ENCODE results near the gene NEDD9. TPM values are rescaled to one million over a fixed set of nuclear protein-coding genes. Genes with fewer than 3 reads are reported as not detected.

The NEDD9 gene
- polyA plus RNA-seq, 4 donors, result 13.6 to 17.6 (median 15.0) TPM

DNA sequence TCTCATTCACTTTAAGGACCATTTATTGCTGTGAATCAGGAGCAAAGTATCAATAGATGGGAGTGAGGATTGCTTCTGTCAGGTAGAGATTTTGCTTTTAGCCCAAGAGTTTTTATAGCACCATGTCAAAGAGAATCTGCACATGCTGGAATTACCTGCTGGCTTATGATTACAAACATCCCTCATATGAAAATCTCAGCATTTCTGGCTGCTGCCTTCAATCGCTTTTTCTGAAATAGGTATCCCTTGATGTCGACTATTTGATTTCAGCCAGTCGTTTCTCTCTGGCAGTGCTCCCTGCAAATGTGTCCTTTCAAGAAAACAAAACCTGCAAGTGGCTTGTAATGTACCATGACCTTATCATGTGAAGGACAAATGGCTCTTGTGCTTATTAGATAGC lies 34.5 kb upstream of the NEDD9 start:
- H3K9me3 ChIP-seq (ENCODE audit: control insufficient read depth in 2 of 2, insufficient read depth in 1 of 2, low read depth in 1 of 2, low read length in 1 of 2), result no peaks in the 10 kb centered on the region
- DNase-seq (peak in 1 of 2 donors; percentile 39), FAIRE-seq (no peak)
- no peak overlapping the region for H3K27ac ChIP-seq (ENCODE audit: low read depth in 1 of 3, low read length in 2 of 3)
- no peaks in the 10 kb centered on the region for H3K27me3 ChIP-seq (ENCODE audit: control insufficient read depth in 3 of 3, insufficient read depth in 3 of 3, low read length in 3 of 3)
- H3K36me3 ChIP-seq (ENCODE audit: control insufficient read depth in 3 of 3, insufficient read depth in 2 of 3, low read depth in 1 of 3, low read length in 3 of 3), result peaks cover 0 to 2% (median 0%) of the 10 kb centered on the region in 3 donors
- H3K4me3 ChIP-seq (ENCODE audit: low read depth in 1 of 3, low read length in 3 of 3), result no peak overlapping the region
- WGBS, 3 donors, result 39 to 71% (median 45%) methylated on average over 3 of the region's 3 CpGs
- peaks cover 18 to 44% (median 19%) of the 10 kb centered on the region in 3 donors for H3K4me1 ChIP-seq (ENCODE audit: control insufficient read depth in 3 of 3, insufficient read depth in 2 of 3, low read depth in 1 of 3, low read length in 2 of 3)

DNA sequence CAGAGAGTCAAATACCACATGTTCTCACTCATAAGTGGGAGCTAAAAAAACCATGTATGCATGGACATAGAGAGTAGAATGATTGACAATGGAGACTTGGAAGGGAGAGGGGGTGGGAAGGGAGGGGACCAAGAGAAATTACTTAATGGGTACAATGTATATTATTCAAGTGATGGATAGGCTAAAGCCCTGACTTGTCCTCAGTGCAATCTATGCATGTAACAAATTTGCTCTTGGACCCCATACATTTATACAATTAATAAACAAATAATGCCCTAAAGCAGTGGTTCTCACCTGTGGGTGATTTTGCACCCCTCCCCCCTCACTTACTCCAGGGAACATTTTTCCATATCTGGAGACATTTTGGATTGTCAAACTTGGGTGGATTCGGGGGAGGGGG lies 33.5 kb upstream of the NEDD9 start:
- Histone ChIP-seq H3K27me3 (ENCODE audit: control insufficient read depth in 3 of 3, insufficient read depth in 3 of 3, low read length in 3 of 3) (no peaks in the 10 kb centered on the region), H3K9me3 (ENCODE audit: control insufficient read depth in 2 of 2, insufficient read depth in 1 of 2, low read depth in 1 of 2, low read length in 1 of 2) (no peaks in the 10 kb centered on the region), H3K36me3 (ENCODE audit: control insufficient read depth in 3 of 3, insufficient read depth in 2 of 3, low read depth in 1 of 3, low read length in 3 of 3) (no peaks in the 10 kb centered on the region), H3K4me1 (ENCODE audit: control insufficient read depth in 3 of 3, insufficient read depth in 2 of 3, low read depth in 1 of 3, low read length in 2 of 3) (peaks cover 11 to 35% (median 13%) of the 10 kb centered on the region in 3 donors), H3K4me3 (ENCODE audit: low read depth in 1 of 3, low read length in 3 of 3) (no peak overlapping the region), H3K27ac (ENCODE audit: low read depth in 1 of 3, low read length in 2 of 3) (no peak overlapping the region)
- 92 to 94% (median 93%) methylated on average over 1 of the region's 1 CpG for WGBS, 3 donors
- DNase-seq, result no peak
- no peak for FAIRE-seq

DNA sequence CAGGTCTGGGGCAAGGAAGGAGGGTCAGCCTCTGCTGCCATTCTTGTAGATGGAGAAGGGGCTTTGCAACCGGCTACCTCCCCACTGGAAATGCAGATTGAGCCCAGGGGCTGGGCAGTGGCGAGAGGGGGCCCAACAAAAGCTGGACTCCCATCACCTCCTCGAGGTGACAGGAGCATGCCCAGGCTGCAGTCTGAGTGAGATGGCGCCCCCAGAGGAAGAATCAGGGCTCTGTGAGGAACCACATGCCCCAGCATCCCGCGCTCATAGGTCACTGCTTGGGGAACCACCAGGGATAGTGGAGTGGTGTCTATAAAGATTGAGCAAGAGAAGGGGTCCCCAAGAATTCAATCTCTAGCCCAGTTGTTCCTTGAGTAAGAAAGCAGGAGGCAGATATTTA lies 31.6 kb upstream of the NEDD9 start:
- Histone ChIP-seq H3K4me1 (ENCODE audit: control insufficient read depth in 3 of 3, insufficient read depth in 2 of 3, low read depth in 1 of 3, low read length in 2 of 3) (peaks cover 8 to 24% (median 9%) of the 10 kb centered on the region in 3 donors), H3K9me3 (ENCODE audit: control insufficient read depth in 2 of 2, insufficient read depth in 1 of 2, low read depth in 1 of 2, low read length in 1 of 2) (no peaks in the 10 kb centered on the region), H3K36me3 (ENCODE audit: control insufficient read depth in 3 of 3, insufficient read depth in 2 of 3, low read depth in 1 of 3, low read length in 3 of 3) (no peaks in the 10 kb centered on the region), H3K27me3 (ENCODE audit: control insufficient read depth in 3 of 3, insufficient read depth in 3 of 3, low read length in 3 of 3) (no peaks in the 10 kb centered on the region), H3K27ac (ENCODE audit: low read depth in 1 of 3, low read length in 2 of 3) (no peak overlapping the region), H3K4me3 (ENCODE audit: low read depth in 1 of 3, low read length in 3 of 3) (no peak overlapping the region)
- FAIRE-seq (no peak), DNase-seq (no peak)
- WGBS, 3 donors, result 90 to 96% (median 92%) methylated on average over 6 of the region's 6 CpGs

DNA sequence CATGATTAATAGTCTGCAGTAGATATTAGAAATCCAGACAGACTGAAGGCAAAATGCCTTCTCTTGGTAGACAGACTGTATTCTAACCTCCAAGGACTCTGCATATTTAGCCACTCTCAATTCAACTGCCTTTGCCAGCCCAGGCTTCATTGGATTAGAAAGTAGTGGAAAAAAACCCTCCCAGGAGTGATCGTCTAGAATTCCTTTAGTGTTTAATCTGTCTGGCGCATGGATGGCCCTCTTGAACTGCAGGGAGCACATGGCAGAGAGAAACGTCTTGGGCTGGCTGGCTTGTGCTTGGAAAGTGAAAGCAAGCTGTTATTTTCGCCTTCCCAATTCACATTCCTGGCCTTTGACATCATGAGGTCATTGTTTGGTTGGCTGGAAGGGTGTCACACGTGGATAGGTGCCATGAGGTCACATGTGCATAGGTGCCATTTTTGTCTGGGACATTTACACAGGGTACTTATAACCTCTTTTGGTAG lies 30.9 kb upstream of the NEDD9 start:
- Histone ChIP-seq H3K4me1 (ENCODE audit: control insufficient read depth in 3 of 3, insufficient read depth in 2 of 3, low read depth in 1 of 3, low read length in 2 of 3) (peaks cover 9 to 29% (median 16%) of the 10 kb centered on the region in 3 donors), H3K36me3 (ENCODE audit: control insufficient read depth in 3 of 3, insufficient read depth in 2 of 3, low read depth in 1 of 3, low read length in 3 of 3) (no peaks in the 10 kb centered on the region), H3K27ac (ENCODE audit: low read depth in 1 of 3, low read length in 2 of 3) (peak overlapping the region; percentile 36 to 55 (median 49)), H3K9me3 (ENCODE audit: control insufficient read depth in 2 of 2, insufficient read depth in 1 of 2, low read depth in 1 of 2, low read length in 1 of 2) (no peaks in the 10 kb centered on the region), H3K4me3 (ENCODE audit: low read depth in 1 of 3, low read length in 3 of 3) (no peak overlapping the region), H3K27me3 (ENCODE audit: control insufficient read depth in 3 of 3, insufficient read depth in 3 of 3, low read length in 3 of 3) (no peaks in the 10 kb centered on the region)
- 11 to 24% (median 22%) methylated on average over 5 of the region's 5 CpGs for WGBS, 3 donors
- DNase-seq (peak; percentile 89 to 94), FAIRE-seq (no peak)

DNA sequence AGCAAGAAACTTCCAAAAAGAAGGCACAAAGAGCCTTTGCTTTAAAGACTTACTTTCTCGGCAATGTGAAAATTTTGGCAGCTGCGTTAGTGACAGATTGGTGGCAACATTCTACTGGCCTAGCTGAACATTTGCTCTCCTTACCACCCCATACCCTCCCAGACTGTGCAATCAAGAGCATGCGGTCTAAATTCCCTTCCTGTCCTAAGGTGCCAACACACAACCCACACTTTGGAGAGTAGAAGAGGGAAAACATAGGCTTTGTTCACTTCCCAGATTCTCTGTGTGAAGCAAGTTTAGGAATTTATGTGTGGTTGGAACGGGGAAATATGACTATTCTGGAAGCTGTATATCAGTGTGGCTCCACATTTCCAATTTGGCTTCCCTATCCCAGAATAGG lies 29.8 kb upstream of the NEDD9 start:
- WGBS, 3 donors, result 89 to 97% (median 97%) methylated on average over 4 of the region's 4 CpGs
- peaks cover 8 to 32% (median 16%) of the 10 kb centered on the region in 3 donors for H3K4me1 ChIP-seq (ENCODE audit: control insufficient read depth in 3 of 3, insufficient read depth in 2 of 3, low read depth in 1 of 3, low read length in 2 of 3)
- DNase-seq (no peak), FAIRE-seq (no peak)
- no peak overlapping the region for H3K4me3 ChIP-seq (ENCODE audit: low read depth in 1 of 3, low read length in 3 of 3)
- no peaks in the 10 kb centered on the region for H3K27me3 ChIP-seq (ENCODE audit: control insufficient read depth in 3 of 3, insufficient read depth in 3 of 3, low read length in 3 of 3)
- no peaks in the 10 kb centered on the region for H3K9me3 ChIP-seq (ENCODE audit: control insufficient read depth in 2 of 2, insufficient read depth in 1 of 2, low read depth in 1 of 2, low read length in 1 of 2)
- no peaks in the 10 kb centered on the region for H3K36me3 ChIP-seq (ENCODE audit: control insufficient read depth in 3 of 3, insufficient read depth in 2 of 3, low read depth in 1 of 3, low read length in 3 of 3)
- no peak overlapping the region for H3K27ac ChIP-seq (ENCODE audit: low read depth in 1 of 3, low read length in 2 of 3)

DNA sequence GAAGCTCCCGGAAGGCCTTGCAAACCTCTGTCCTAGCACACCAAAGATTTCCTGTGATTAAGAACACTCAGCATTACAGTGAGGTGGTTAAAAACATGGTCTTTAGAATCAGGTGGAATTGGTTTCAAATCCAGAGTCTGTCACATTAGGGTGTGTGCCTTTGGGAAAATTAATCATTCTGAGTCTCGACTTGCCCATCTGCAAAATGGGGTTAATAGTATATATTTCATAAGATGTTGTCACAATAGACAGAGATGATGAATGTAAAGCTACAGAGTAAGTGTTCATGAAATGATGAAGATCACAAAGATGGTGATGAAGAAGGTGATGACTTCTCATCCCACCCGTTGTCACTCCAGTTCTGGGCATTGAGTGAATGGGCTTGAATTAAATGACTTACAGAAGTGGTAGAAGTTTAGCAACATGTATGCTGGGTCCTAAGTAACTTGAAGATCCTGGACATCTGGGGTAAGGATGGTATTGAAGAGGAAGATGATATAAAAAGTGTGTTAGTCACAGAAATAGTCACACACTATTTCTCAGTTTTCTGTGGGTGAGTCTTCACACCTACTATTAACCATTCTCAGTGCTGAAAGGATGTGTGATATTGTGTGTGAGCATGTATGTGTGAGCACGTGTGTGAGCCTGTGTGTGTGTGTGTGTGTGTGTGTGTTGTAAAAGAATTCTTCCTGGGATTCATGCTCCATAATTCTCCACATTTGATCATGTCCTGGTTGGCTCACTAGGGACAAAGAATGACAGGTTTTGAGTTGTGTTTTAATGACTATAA lies 28.0 kb upstream of the NEDD9 start:
- H3K9me3 ChIP-seq (ENCODE audit: control insufficient read depth in 2 of 2, insufficient read depth in 1 of 2, low read depth in 1 of 2, low read length in 1 of 2), result no peaks in the 10 kb centered on the region
- H3K4me3 ChIP-seq (ENCODE audit: low read depth in 1 of 3, low read length in 3 of 3), result no peak overlapping the region
- no peak for DNase-seq
- peak overlapping the region in 1 of 3 donors; percentile 91 for H3K27ac ChIP-seq (ENCODE audit: low read depth in 1 of 3, low read length in 2 of 3)
- H3K4me1 ChIP-seq (ENCODE audit: control insufficient read depth in 3 of 3, insufficient read depth in 2 of 3, low read depth in 1 of 3, low read length in 2 of 3), result peaks cover 8 to 26% (median 16%) of the 10 kb centered on the region in 3 donors
- WGBS, 3 donors, result 89 to 91% (median 90%) methylated on average over 4 of the region's 4 CpGs
- no peak for FAIRE-seq
- no peaks in the 10 kb centered on the region for H3K36me3 ChIP-seq (ENCODE audit: control insufficient read depth in 3 of 3, insufficient read depth in 2 of 3, low read depth in 1 of 3, low read length in 3 of 3)
- H3K27me3 ChIP-seq (ENCODE audit: control insufficient read depth in 3 of 3, insufficient read depth in 3 of 3, low read length in 3 of 3), result no peaks in the 10 kb centered on the region

DNA sequence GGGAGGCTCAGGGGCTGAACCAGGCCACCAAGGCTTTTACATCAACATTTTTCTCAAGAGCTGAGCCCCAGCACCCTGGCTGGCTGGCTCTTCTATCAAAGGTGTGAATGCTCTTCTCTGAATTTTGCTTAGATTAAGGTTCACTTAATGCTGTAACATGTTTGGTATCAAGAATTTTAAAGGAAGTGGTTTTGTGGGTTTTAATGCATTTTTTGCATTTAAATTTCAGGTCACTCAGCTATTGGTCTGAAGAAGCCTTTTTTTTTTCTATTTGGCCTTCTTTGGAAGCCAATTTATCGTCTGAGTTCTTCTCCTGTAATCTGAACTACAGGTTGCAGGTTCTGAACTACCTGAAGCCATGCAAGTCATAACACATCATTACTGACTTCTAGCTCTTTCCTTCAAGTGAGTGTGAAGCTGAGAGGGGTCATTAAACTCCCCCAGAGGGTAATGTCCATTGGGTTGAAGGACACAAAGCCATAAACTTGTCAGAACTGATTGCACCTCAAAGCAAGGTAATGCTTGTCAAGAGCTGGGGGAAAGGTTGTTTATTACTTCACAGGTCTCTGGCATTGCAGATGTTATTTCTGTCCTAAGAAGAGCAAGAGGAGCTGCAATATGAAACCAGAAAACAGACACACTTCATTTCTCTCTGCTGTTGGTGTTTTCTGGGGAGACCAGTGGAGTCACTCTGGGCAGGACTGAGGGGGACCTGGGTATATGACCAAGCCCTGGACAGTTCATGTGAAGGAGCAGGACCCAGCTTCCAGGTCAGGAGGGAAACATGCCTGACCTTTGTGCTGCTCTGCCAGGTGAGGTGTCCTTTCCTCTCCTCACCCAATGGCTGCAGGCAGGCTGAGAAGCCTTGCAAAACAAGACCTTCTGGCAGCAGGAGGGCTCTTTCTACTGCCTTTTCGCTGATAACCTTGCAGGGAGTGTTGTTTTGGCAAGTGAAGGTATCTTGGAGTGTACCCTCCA lies 26.1 kb upstream of the NEDD9 start:
- Histone ChIP-seq H3K4me3 (ENCODE audit: low read depth in 1 of 3, low read length in 3 of 3) (peak overlapping the region in 1 of 3 donors; percentile 5), H3K9me3 (ENCODE audit: control insufficient read depth in 2 of 2, insufficient read depth in 1 of 2, low read depth in 1 of 2, low read length in 1 of 2) (no peaks in the 10 kb centered on the region), H3K36me3 (ENCODE audit: control insufficient read depth in 3 of 3, insufficient read depth in 2 of 3, low read depth in 1 of 3, low read length in 3 of 3) (no peaks in the 10 kb centered on the region), H3K27ac (ENCODE audit: low read depth in 1 of 3, low read length in 2 of 3) (peak overlapping the region; percentile 46 to 91 (median 69)), H3K27me3 (ENCODE audit: control insufficient read depth in 3 of 3, insufficient read depth in 3 of 3, low read length in 3 of 3) (no peaks in the 10 kb centered on the region), H3K4me1 (ENCODE audit: control insufficient read depth in 3 of 3, insufficient read depth in 2 of 3, low read depth in 1 of 3, low read length in 2 of 3) (peaks cover 6 to 26% (median 12%) of the 10 kb centered on the region in 3 donors)
- 15 to 53% (median 17%) methylated on average over 2 of the region's 2 CpGs for WGBS, 3 donors
- FAIRE-seq (no peak), DNase-seq (peak; percentile 90 to 93)

DNA sequence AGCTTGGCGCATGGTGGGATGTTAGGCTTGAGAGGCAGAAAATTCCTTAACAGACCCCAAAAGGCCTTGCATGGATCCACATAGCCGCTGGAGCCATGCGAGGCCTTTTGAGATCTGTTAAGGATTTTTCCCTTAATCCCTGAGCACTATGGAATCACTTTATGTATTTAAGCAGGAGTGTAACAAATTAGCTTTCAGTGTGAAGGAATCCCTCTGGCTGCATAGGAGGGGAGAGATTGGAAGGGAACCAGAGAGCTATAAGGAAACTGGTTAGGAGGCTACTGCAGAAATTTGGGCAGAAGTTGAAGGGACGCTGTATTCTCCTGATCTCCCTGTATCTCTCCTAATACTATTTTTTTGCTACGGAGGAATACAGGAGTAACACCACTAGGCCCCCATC lies 23.1 kb upstream of the NEDD9 start:
- Histone ChIP-seq H3K9me3 (ENCODE audit: control insufficient read depth in 2 of 2, insufficient read depth in 1 of 2, low read depth in 1 of 2, low read length in 1 of 2) (no peaks in the 10 kb centered on the region), H3K36me3 (ENCODE audit: control insufficient read depth in 3 of 3, insufficient read depth in 2 of 3, low read depth in 1 of 3, low read length in 3 of 3) (no peaks in the 10 kb centered on the region), H3K4me1 (ENCODE audit: control insufficient read depth in 3 of 3, insufficient read depth in 2 of 3, low read depth in 1 of 3, low read length in 2 of 3) (peaks cover 3 to 22% (median 8%) of the 10 kb centered on the region in 3 donors), H3K27me3 (ENCODE audit: control insufficient read depth in 3 of 3, insufficient read depth in 3 of 3, low read length in 3 of 3) (no peaks in the 10 kb centered on the region), H3K4me3 (ENCODE audit: low read depth in 1 of 3, low read length in 3 of 3) (no peak overlapping the region), H3K27ac (ENCODE audit: low read depth in 1 of 3, low read length in 2 of 3) (no peak overlapping the region)
- 94 to 99% (median 99%) methylated on average over 5 of the region's 5 CpGs for WGBS, 3 donors
- DNase-seq (no peak), FAIRE-seq (no peak)

All from small intestine (tissue), 7 donors.